Mesendoderm (in vitro differentiated cells): ENCODE measurements around the gene PPEF1.
A peak's percentile ranks its signal among the peaks of the same experiment; 100 is the strongest.

Experiments
- DNase-seq: peaks from one replicate; pipeline ENCODE4 v3.0.0; 2013
- H2AK5ac ChIP-seq: 2 replicates; pipeline ENCODE4 v1.6.1; 2013; ENCODE audit warnings: low read length, inconsistent platforms
- H2BK120ac ChIP-seq: 2 replicates; pipeline ENCODE4 v1.6.1; 2013; ENCODE audit warnings: low read depth, mild to moderate bottlenecking, low read length, moderate library complexity, mixed read lengths
- H2BK15ac ChIP-seq: replicated peaks from 2 replicates; pipeline ENCODE4 v1.6.1; 2013; ENCODE audit warnings: low read depth, mild to moderate bottlenecking, moderate library complexity
- H2BK5ac ChIP-seq: 2 replicates; pipeline ENCODE4 v1.6.1; 2013; ENCODE audit warnings: low read length, inconsistent platforms
- H3K18ac ChIP-seq: 2 replicates; pipeline ENCODE4 v1.6.1; 2013; ENCODE audit warnings: mild to moderate bottlenecking, low read length, mixed read lengths
- H3K23ac ChIP-seq: one replicate; pipeline ENCODE4 v1.6.1; 2013; ENCODE audit warnings: low read length
- H3K27ac ChIP-seq: 2 replicates; pipeline ENCODE4 v1.5.1; 2013; ENCODE audit warnings: low read depth, mild to moderate bottlenecking, inconsistent platforms, low read length, moderate library complexity
- H3K27me3 ChIP-seq: 2 replicates; pipeline ENCODE4 v1.6.1; 2013; ENCODE audit warnings: low read length, control low read depth, mild to moderate bottlenecking, inconsistent platforms; ENCODE audit not compliant: insufficient read depth, poor library complexity
- H3K36me3 ChIP-seq: 2 replicates; pipeline ENCODE4 v1.6.1; 2013; ENCODE audit warnings: low read length, inconsistent platforms; ENCODE audit not compliant: control insufficient read depth, insufficient read depth
- H3K4ac ChIP-seq: one replicate; pipeline ENCODE4 v1.6.1; 2013; ENCODE audit warnings: low read depth, mild to moderate bottlenecking, low read length, moderate library complexity
- H3K4me1 ChIP-seq: 2 replicates; pipeline ENCODE4 v1.6.1; 2013; ENCODE audit warnings: low read depth, low read length, inconsistent platforms; ENCODE audit not compliant: control insufficient read depth
- H3K4me2 ChIP-seq: 2 replicates; pipeline ENCODE4 v1.6.1; 2013; ENCODE audit warnings: low read length
- H3K4me3 ChIP-seq: 2 replicates; pipeline ENCODE4 v1.5.1; 2013; ENCODE audit warnings: mild to moderate bottlenecking, low read length
- H3K56ac ChIP-seq: one replicate; pipeline ENCODE4 v1.6.1; 2013; ENCODE audit warnings: low read length
- H3K79me1 ChIP-seq: 2 replicates; pipeline ENCODE4 v1.6.1; 2013; ENCODE audit warnings: low read length, inconsistent platforms
- H3K79me2 ChIP-seq: 2 replicates; pipeline ENCODE4 v1.6.1; 2013; ENCODE audit warnings: mild to moderate bottlenecking, low read length; ENCODE audit not compliant: control insufficient read depth, insufficient read depth
- H3K9ac ChIP-seq: 2 replicates; pipeline ENCODE4 v1.6.1; 2013; ENCODE audit warnings: low read length, inconsistent platforms
- H4K5ac ChIP-seq: one replicate; pipeline ENCODE4 v1.6.1; 2013; ENCODE audit warnings: low read length
- H4K8ac ChIP-seq: one replicate; pipeline ENCODE4 v1.6.1; 2013; ENCODE audit warnings: low read depth, mild to moderate bottlenecking, control low read depth, low read length, moderate library complexity
- WGBS: extraction: QIAGEN DNeasy Blood & Tissue Kit; methylation state at CpG from one replicate; pipeline ENCODE4 v1.1.7; 2013; ENCODE audit warnings: low lambda C conversion rate, missing lambda C conversion rate; ENCODE audit not compliant: insufficient coverage; ENCODE audit errors: extremely low coverage; 5-methylcytosine and 5-hydroxymethylcytosine counted together

The PPEF1 gene

GRCh38 chrX:18672008-18672407 is 35.4 kb upstream of the PPEF1 start, which contains the start of gene RS1:
RS1 (minus strand) TSS chrX:18672108; CDS start chrX:18672068, 40 bp downstream.
- Histone ChIP-seq H3K18ac (no peak within 1 kb of the TSS), H2BK120ac (no peak within 1 kb of the TSS), H3K79me2 (no peaks in the 10 kb centered on the region), H2BK5ac (no peak within 1 kb of the TSS), H2AK5ac (no peak within 1 kb of the TSS), H3K79me1 (no peaks in the 10 kb centered on the region), H3K36me3 (no peaks in the 10 kb centered on the region), H3K4ac (no peak within 1 kb of the TSS), H3K27me3 (no peaks in the 10 kb centered on the region), H3K23ac (no peak within 1 kb of the TSS), H4K8ac (no peak within 1 kb of the TSS), H4K5ac (no peak within 1 kb of the TSS), H3K4me2 (no peak within 1 kb of the TSS), H3K4me1 (no peaks in the 10 kb centered on the region), H3K4me3 (no peak within 1 kb of the TSS), H3K56ac (no peak within 1 kb of the TSS), H2BK15ac (no peak within 1 kb of the TSS), H3K27ac (no peak within 1 kb of the TSS), H3K9ac (no peak within 1 kb of the TSS)
- no peak for DNase-seq
- no CpG with 5 or more reads among the region's 10 CpGs for WGBS

DNA sequence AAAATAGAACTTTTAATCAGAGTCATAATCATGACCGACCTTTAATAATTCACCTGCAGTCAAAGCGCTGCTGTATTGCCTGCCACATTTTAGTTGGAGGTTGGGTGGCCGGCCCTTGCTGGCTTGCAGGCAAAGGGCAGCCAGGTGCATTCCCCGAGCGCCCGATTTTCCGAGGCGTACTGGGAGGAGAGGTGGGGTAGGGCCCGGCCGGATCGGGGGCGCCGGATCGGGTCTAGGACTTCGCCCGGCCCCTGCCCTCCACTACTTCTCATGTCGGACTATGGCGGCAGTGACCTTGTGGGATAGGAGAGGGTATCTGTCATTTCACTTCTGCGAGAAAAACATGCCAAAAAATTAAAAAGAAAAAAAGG is 33.0 kb upstream of the PPEF1 start:
- H2BK5ac ChIP-seq: no peak overlapping the region
- no peak overlapping the region for H3K4ac ChIP-seq
- no peak overlapping the region for H3K23ac ChIP-seq
- H2BK120ac ChIP-seq: no peak overlapping the region
- no peaks in the 10 kb centered on the region for H3K36me3 ChIP-seq
- WGBS: no CpG with 5 or more reads among the region's 19 CpGs
- no peaks in the 10 kb centered on the region for H3K79me1 ChIP-seq
- H3K56ac ChIP-seq: no peak overlapping the region
- H2BK15ac ChIP-seq: no peak overlapping the region
- no peak for DNase-seq
- no peak overlapping the region for H3K18ac ChIP-seq
- peak overlapping the region; percentile 36 for H3K9ac ChIP-seq
- H3K27me3 ChIP-seq: no peaks in the 10 kb centered on the region
- no peak overlapping the region for H3K4me3 ChIP-seq
- H3K79me2 ChIP-seq: no peaks in the 10 kb centered on the region
- no peak overlapping the region for H4K8ac ChIP-seq
- H3K4me1 ChIP-seq: no peaks in the 10 kb centered on the region
- H2AK5ac ChIP-seq: no peak overlapping the region
- no peak overlapping the region for H4K5ac ChIP-seq
- H3K27ac ChIP-seq: no peak overlapping the region
- H3K4me2 ChIP-seq: no peak overlapping the region

GRCh38 chrX:18674788-18675735 is 32.4 kb upstream of the PPEF1 start:
- Histone ChIP-seq H3K23ac (no peak overlapping the region), H3K4me2 (no peak overlapping the region), H3K4me3 (peak overlapping the region; percentile 35), H4K8ac (no peak overlapping the region), H3K79me1 (no peaks in the 10 kb centered on the region), H2BK5ac (no peak overlapping the region), H2AK5ac (no peak overlapping the region), H3K18ac (peak overlapping the region; percentile 60), H4K5ac (no peak overlapping the region), H3K9ac (peak overlapping the region; percentile 51), H3K27ac (no peak overlapping the region), H3K79me2 (no peaks in the 10 kb centered on the region), H3K4ac (no peak overlapping the region), H2BK15ac (no peak overlapping the region), H3K4me1 (no peaks in the 10 kb centered on the region), H2BK120ac (no peak overlapping the region), H3K56ac (peak overlapping the region; percentile 78), H3K36me3 (no peaks in the 10 kb centered on the region), H3K27me3 (no peaks in the 10 kb centered on the region)
- peak; percentile 70 for DNase-seq
- no CpG with 5 or more reads among the region's 74 CpGs for WGBS

- Histone ChIP-seq H3K36me3 (no peaks in the 10 kb centered on the region), H3K4me3 (no peak overlapping the region), H3K4me1 (no peaks in the 10 kb centered on the region), H4K8ac (no peak overlapping the region), H3K79me2 (no peaks in the 10 kb centered on the region), H2BK5ac (no peak overlapping the region), H2BK120ac (no peak overlapping the region), H3K79me1 (no peaks in the 10 kb centered on the region), H3K4ac (no peak overlapping the region), H3K4me2 (no peak overlapping the region), H3K18ac (no peak overlapping the region), H3K27ac (no peak overlapping the region), H2AK5ac (no peak overlapping the region), H4K5ac (no peak overlapping the region), H2BK15ac (no peak overlapping the region), H3K23ac (no peak overlapping the region), H3K9ac (no peak overlapping the region), H3K56ac (no peak overlapping the region), H3K27me3 (no peaks in the 10 kb centered on the region)
- WGBS: no CpG with 5 or more reads among the region's 10 CpGs
- no peak for DNase-seq
Observed at GRCh38 chrX:18676050-18676449, 31.4 kb upstream of the PPEF1 start.

DNA sequence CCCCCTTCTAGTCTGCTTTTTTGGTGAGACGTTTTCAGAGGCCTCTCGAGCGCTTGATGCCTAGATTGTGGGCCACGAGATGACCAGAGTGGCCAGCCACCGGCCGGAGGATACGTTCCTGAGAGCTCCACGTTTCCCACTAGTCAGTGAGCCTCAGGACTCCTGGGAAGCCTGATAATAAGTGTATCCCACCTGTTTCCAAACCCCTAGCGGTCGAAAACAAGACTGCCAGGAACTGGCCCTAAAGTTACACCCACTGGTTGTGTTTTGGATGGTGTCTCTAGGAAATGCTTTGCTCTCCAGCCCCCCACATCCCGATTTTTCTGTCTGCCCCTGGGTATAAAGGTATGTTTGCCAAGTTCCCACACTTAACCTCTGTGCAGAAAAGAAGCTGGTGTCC is 31.0 kb upstream of the PPEF1 start:
- Histone ChIP-seq H3K23ac (no peak overlapping the region), H4K8ac (no peak overlapping the region), H3K4me3 (no peak overlapping the region), H2BK120ac (no peak overlapping the region), H3K79me2 (no peaks in the 10 kb centered on the region), H3K56ac (no peak overlapping the region), H3K27ac (no peak overlapping the region), H3K9ac (no peak overlapping the region), H3K4me2 (no peak overlapping the region), H4K5ac (no peak overlapping the region), H3K27me3 (no peaks in the 10 kb centered on the region), H3K4me1 (no peaks in the 10 kb centered on the region), H3K79me1 (no peaks in the 10 kb centered on the region), H3K36me3 (no peaks in the 10 kb centered on the region), H3K4ac (no peak overlapping the region), H3K18ac (no peak overlapping the region), H2AK5ac (no peak overlapping the region), H2BK5ac (no peak overlapping the region), H2BK15ac (no peak overlapping the region)
- no CpG with 5 or more reads among the region's 11 CpGs for WGBS
- peak; percentile 55 for DNase-seq
